HL-60 (cell line): Measurements from ENCODE around the gene CACTIN.

Source experiments
- DNase-seq, 2 experiments: peaks; one replicate each; pipeline ENCODE4 v3.0.0-alpha.2; 2010 to 2020; ENCODE audit warnings: low read depth in 1 of 2, low spot score in 1 of 2
- H3K27ac ChIP-seq: fragments of 250-450 bp; sonication (Bioruptor Pico); replicated peaks from 2 replicates; pipeline ENCODE4 v1.5.1; 2020; ENCODE audit warnings: mild to moderate bottlenecking, moderate library complexity
- H3K27me3 ChIP-seq: fragments of 250-450 bp; sonication (Bioruptor Pico); 2 replicates; pipeline ENCODE4 v1.5.1; 2021; ENCODE audit warnings: mild to moderate bottlenecking, moderate library complexity; ENCODE audit not compliant: insufficient read depth, poor library complexity, severe bottlenecking
- H3K4me3 ChIP-seq: replicated peaks from 2 replicates; pipeline ENCODE4 v1.5.1; 2011; ENCODE audit warnings: mild to moderate bottlenecking, control low read depth, low read length; ENCODE audit not compliant: insufficient read depth
- CTCF ChIP-seq: IDR thresholded peaks from one replicate; pipeline ENCODE4 v1.5.1; 2011; ENCODE audit warnings: low read length, control low read depth, inconsistent platforms; ENCODE audit not compliant: insufficient read depth
- GABPA ChIP-seq: IDR thresholded peaks from 2 replicates; pipeline ENCODE4 v1.6.1; 2012; ENCODE audit warnings: low read depth
- POLR2AphosphoS5 ChIP-seq: IDR thresholded peaks from 2 replicates; pipeline ENCODE4 v1.6.1; 2012; ENCODE audit warnings: low read depth
- REST ChIP-seq: IDR thresholded peaks from 2 replicates; pipeline ENCODE4 v1.6.1; 2012; ENCODE audit warnings: low read depth; ENCODE audit not compliant: insufficient replicate concordance
- SPI1 ChIP-seq: IDR thresholded peaks from 2 replicates; pipeline ENCODE4 v1.6.1; 2012; ENCODE audit warnings: low read depth, mild to moderate bottlenecking, borderline replicate concordance

The CACTIN gene

GRCh38 chr19:3656073-3656746 is 29.6 kb upstream of the CACTIN start:
- H3K27me3 ChIP-seq, result no peaks in the 10 kb centered on the region
- H3K4me3 ChIP-seq, result no peak overlapping the region
- no peak for DNase-seq
- TF ChIP-seq CTCF (no peak), SPI1 (no peak), POLR2AphosphoS5 (no peak), REST (no peak), GABPA (no peak)
- H3K27ac ChIP-seq, result no peak overlapping the region

- Histone ChIP-seq H3K4me3 (no peak overlapping the region), H3K27me3 (no peaks in the 10 kb centered on the region), H3K27ac (no peak overlapping the region)
- DNase-seq, result no peak
- TF ChIP-seq REST, result no peak
- TF ChIP-seq POLR2AphosphoS5, result no peak
- no peak for TF ChIP-seq SPI1
- TF ChIP-seq CTCF, result no peak
- TF ChIP-seq GABPA, result no peak
Observed at GRCh38 chr19:3655402-3656072, 28.9 kb upstream of the CACTIN start.

GRCh38 chr19:3653865-3654513 is 27.4 kb upstream of the CACTIN start:
- Histone ChIP-seq H3K27ac (no peak overlapping the region), H3K27me3 (no peaks in the 10 kb centered on the region)

More at GRCh38 chr19:3653865-3654513, 27.4 kb upstream of the CACTIN start:
- DNase-seq, result no peak
- no peak overlapping the region for H3K4me3 ChIP-seq
- TF ChIP-seq CTCF, result no peak
- TF ChIP-seq SPI1, result no peak
